HG02798 (cell line): ENCODE measurements around the gene EPHB6.

Experiments
- ATAC-seq: cut with Tn5 transposase; IDR thresholded peaks from one replicate; pipeline ENCODE4 v1.9.1; 2021; ENCODE audit warnings: mild to moderate bottlenecking; ENCODE audit not compliant: unreplicated experiment, poor library complexity

The EPHB6 gene

GRCh38 chr7:142863891-142864685, 9.2 kb downstream of the EPHB6 start:
- no peak for ATAC-seq

- ATAC-seq: no peak
Measured at GRCh38 chr7:142864980-142865747, 10.3 kb downstream of the EPHB6 start.

- ATAC-seq: no peak
Measured at GRCh38 chr7:142865766-142866165, 10.9 kb downstream of the EPHB6 start.

- ATAC-seq: no peak
Measured at GRCh38 chr7:142866361-142867096, 11.7 kb downstream of the EPHB6 start.

- no peak for ATAC-seq
Measured at GRCh38 chr7:142867097-142867378, 12.2 kb downstream of the EPHB6 start.

GRCh38 chr7:142867398-142868187, 12.7 kb downstream of the EPHB6 start:
- no peak for ATAC-seq

GRCh38 chr7:142868188-142868985, 13.5 kb downstream of the EPHB6 start:
- no peak for ATAC-seq

- no peak for ATAC-seq
Measured at GRCh38 chr7:142868986-142869415, 14.1 kb downstream of the EPHB6 start.

- ATAC-seq: no peak
Measured at GRCh38 chr7:142869434-142869833, 14.6 kb downstream of the EPHB6 start.

GRCh38 chr7:142870147-142870559, 15.3 kb downstream of the EPHB6 start:
- no peak for ATAC-seq

GRCh38 chr7:142870566-142871259, 15.8 kb downstream of the EPHB6 start:
- ATAC-seq: no peak

- no peak for ATAC-seq
Measured at GRCh38 chr7:142871260-142872105, 16.6 kb downstream of the EPHB6 start.

- ATAC-seq: no peak
Measured at GRCh38 chr7:142872106-142872675, 17.3 kb downstream of the EPHB6 start.

GRCh38 chr7:142873281-142873784, 18.5 kb downstream of the EPHB6 start:
- peak; percentile 70 for ATAC-seq

- ATAC-seq: no peak
Measured at GRCh38 chr7:142873871-142874270, 19.0 kb downstream of the EPHB6 start.

- ATAC-seq: no peak
Measured at GRCh38 chr7:142874409-142874808, 19.5 kb downstream of the EPHB6 start.

GRCh38 chr7:142874837-142875236, 20.0 kb downstream of the EPHB6 start:
- ATAC-seq: no peak

GRCh38 chr7:142875456-142875855, 20.6 kb downstream of the EPHB6 start:
- no peak for ATAC-seq
